ENCODE results near the gene PDC.
A peak's percentile ranks its signal among the peaks of the same experiment; 100 is the strongest.

PDC gene

GRCh38 chr1:186483561-186483960, 22.6 kb upstream of the PDC start:
- H3K27ac ChIP-seq: no peak overlapping the region
- no peak for TF ChIP-seq ZFX (IDR thresholded peaks at IDR 0.05)
- TF ChIP-seq, protein P1, sequence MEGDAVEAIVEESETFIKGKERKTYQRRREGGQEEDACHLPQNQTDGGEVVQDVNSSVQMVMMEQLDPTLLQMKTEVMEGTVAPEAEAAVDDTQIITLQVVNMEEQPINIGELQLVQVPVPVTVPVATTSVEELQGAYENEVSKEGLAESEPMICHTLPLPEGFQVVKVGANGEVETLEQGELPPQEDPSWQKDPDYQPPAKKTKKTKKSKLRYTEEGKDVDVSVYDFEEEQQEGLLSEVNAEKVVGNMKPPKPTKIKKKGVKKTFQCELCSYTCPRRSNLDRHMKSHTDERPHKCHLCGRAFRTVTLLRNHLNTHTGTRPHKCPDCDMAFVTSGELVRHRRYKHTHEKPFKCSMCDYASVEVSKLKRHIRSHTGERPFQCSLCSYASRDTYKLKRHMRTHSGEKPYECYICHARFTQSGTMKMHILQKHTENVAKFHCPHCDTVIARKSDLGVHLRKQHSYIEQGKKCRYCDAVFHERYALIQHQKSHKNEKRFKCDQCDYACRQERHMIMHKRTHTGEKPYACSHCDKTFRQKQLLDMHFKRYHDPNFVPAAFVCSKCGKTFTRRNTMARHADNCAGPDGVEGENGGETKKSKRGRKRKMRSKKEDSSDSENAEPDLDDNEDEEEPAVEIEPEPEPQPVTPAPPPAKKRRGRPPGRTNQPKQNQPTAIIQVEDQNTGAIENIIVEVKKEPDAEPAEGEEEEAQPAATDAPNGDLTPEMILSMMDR (conservative IDR thresholded peaks at IDR 0.05): no peak

GRCh38 chr1:186482661-186483255, 21.8 kb upstream of the PDC start:
- no peak overlapping the region for H3K27ac ChIP-seq
- TF ChIP-seq, protein P1 (conservative IDR thresholded peaks at IDR 0.05): peak; percentile 99
- TF ChIP-seq ZFX (IDR thresholded peaks at IDR 0.05): no peak

DNA sequence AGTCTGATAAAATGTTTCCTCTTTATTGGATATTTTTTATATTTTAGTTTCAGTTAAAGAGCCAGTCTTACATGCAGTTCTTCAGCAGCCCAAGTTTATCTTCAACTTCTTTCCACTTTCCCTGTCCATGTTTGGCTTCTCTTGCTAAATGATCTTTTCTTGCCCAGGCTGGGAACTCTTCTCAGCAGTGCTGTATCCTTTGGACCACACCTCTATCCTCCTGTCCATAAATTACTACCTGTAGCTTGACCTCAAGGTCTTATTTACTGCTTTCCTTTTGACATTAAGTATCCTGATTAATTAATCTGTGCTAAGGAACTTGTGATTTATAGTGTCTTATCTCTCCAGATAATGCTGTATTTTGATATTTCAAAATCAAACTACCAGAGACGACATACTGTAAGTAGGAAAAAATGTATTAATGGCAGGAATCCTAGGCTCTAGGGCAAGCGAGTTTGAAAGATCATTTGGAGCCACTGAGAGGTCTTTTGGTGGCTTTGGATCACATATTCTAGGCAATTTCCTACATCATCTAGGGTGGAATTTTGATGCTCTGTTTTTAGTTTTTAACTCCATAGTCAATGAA, 20.5 kb upstream of the PDC start:
- TF ChIP-seq ZFX (IDR thresholded peaks at IDR 0.05): no peak
- TF ChIP-seq, protein P1 (conservative IDR thresholded peaks at IDR 0.05): no peak
- no peak overlapping the region for H3K27ac ChIP-seq

DNA sequence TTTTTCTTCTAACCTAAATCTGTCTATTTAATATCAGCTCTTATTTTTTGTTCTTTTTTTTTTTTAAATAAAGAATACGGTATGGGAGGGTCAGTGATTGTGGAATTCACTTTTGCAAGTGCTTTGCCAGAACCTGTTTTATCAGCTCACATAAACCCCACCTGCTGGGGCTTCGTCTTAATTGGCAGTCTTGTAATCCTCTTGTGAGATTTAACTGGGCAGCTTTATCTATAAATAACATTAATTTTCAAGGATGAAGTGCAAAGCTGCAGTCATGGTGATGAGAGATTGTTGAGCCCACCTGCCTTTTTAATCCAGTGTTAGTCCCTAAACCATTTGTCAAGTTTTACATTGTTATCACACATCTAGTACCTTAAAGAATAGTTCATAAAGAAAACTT, 18.2 kb upstream of the PDC start:
- TF ChIP-seq, protein P1 (conservative IDR thresholded peaks at IDR 0.05): no peak
- no peak for TF ChIP-seq ZFX (IDR thresholded peaks at IDR 0.05)
- no peak overlapping the region for H3K27ac ChIP-seq

- no peak overlapping the region for H3K27ac ChIP-seq
- no peak for TF ChIP-seq ZFX (IDR thresholded peaks at IDR 0.05)
- TF ChIP-seq, protein P1 (conservative IDR thresholded peaks at IDR 0.05): no peak
These were observed 15.5 kb upstream of the PDC start for GRCh38 chr1:186476264-186477040.

DNA sequence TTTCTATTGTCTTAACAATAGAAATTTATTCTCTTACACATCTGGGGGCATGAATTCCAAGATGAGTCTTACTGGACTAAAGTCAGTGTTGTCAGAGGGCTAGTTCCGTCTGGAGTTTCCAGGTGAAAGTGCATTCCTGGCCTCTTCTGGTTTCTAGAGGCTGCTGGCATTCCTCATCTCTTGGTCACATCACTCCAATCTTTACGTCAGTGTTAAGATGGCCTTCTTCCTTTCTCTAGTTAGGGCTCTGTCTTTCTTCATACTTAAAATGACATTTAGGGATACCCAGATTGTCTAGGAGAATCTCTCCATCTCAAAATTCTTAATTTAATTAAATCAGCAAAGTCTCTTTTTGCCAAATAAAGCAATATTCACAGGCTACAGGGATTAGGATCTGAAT, 13.3 kb upstream of the PDC start:
- H3K27ac ChIP-seq: no peak overlapping the region
- TF ChIP-seq, protein P1 (conservative IDR thresholded peaks at IDR 0.05): no peak
- TF ChIP-seq ZFX (IDR thresholded peaks at IDR 0.05): no peak

DNA sequence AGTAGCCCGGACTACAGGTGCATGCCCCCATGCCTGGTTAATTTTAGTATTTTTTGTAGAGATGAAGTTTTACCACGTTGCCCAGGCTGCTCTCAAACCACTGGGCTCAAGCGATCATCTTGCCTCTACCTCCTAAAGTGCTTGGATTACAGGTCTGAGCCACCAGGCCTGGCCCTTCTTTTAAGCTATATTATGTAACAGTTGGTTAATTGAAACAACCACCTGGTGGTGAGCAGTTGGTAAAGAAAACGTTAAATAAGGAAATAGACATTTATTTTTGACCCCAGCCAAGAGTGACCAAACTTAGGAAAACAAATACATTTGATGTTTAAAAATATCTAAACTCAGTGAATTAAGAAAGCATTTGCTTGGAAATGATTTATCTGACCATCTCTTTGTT, 12.1 kb upstream of the PDC start:
- TF ChIP-seq, protein P1 (conservative IDR thresholded peaks at IDR 0.05): no peak
- TF ChIP-seq ZFX (IDR thresholded peaks at IDR 0.05): no peak
- H3K27ac ChIP-seq: no peak overlapping the region
